Activated CD8-positive, alpha-beta T cell treated with anti-CD3 and anti-CD28 coated beads for 36 hours (primary cell): ENCODE measurements around the gene NLRX1. TPM values are rescaled to one million over a fixed set of nuclear protein-coding genes. Genes with fewer than 3 reads are reported as not detected.

Experiments
- ATAC-seq: fragments of 200-7000 bp; cut with Tn5 transposase; one replicate; pipeline ENCODE4 v1.10.0; 2021; ENCODE audit warnings: mild to moderate bottlenecking, moderate library complexity
- CTCF ChIA-PET: fragments of 350-600 bp; sonication (Branson Sonifier 250); formaldehyde crosslinking; loops from one replicate; lab custom pipeline; 2021; ENCODE audit warnings: antibody characterized with exemption; lab: Charles Lee
- POLR2A ChIA-PET: fragments of 350-600 bp; sonication (Branson Sonifier 250); formaldehyde crosslinking; loops from one replicate; lab custom pipeline; 2021; ENCODE audit warnings: antibody characterized with exemption; lab: Charles Lee
- DNase-seq: peaks from one replicate; pipeline ENCODE4 v3.0.0-alpha.2; 2020
- H3K27ac Mint-ChIP-seq: one replicate; pipeline ENCODE4 v1.8.0; 2021; ENCODE audit warnings: mild to moderate bottlenecking, mixed read lengths
- H3K27me3 Mint-ChIP-seq: one replicate; pipeline ENCODE4 v1.8.0; 2021; ENCODE audit warnings: mixed read lengths
- H3K36me3 Mint-ChIP-seq: one replicate; pipeline ENCODE4 v1.8.0; 2021; ENCODE audit warnings: low read depth, mixed read lengths
- H3K4me1 Mint-ChIP-seq: one replicate; pipeline ENCODE4 v1.8.0; 2021; ENCODE audit warnings: low read depth, mixed read lengths
- H3K4me3 Mint-ChIP-seq: one replicate; pipeline ENCODE4 v1.8.0; 2021; ENCODE audit warnings: mild to moderate bottlenecking, moderate library complexity, mixed read lengths
- H3K9me3 Mint-ChIP-seq: one replicate; pipeline ENCODE4 v1.8.0; 2021; ENCODE audit warnings: mixed read lengths
- intact Hi-C: fragments of 100-400 bp; cut with micrococcal nuclease; formaldehyde crosslinking; loops from one replicate; pipeline ENCODE4 v1.10.0; 2022
- total RNA-seq, 2 experiments: library from RNA; stranded (reverse); gene quantifications; one replicate each; pipeline ENCODE4 v1.2.3, GENCODE V29; 2021
- TF ChIP-seq, protein P1 (sequence below): fragments of 200-600 bp; IDR thresholded peaks from one replicate; pipeline ENCODE4 v1.8.0; 2022; ENCODE audit warnings: antibody characterized with exemption, mild to moderate bottlenecking

NLRX1 gene
- total RNA-seq, 2 experiments from 2014 or later, result 20.1 to 21.3 TPM

DNA sequence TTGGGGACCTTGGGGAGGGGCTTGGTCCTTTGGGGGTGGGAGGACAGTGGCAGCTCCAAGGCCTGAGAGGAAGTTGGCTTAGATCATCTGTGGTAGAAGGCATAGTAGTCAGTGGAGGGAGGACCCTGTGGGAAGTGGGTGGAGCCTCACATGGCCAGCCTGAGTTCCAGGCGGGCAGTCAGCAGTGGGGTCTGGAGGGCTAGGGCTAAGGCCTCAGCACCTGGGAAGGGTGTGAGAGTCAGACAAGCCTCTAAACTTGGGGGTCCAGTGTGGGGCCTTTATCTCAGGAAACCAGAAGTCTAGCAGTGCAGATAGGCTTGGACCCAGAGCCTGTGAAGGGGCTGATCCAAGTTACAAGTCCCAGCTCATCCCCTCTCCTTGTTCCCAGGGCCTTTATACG is 4.0 kb downstream of the NLRX1 start:
- no peak overlapping the region for H3K27ac Mint-ChIP-seq
- DNase-seq (no peak), ATAC-seq (no peak)
- peaks cover 15% of the 10 kb centered on the region for H3K4me1 Mint-ChIP-seq
- H3K27me3 Mint-ChIP-seq, result no peaks in the 10 kb centered on the region
- intact Hi-C loops, result no loop called here
- CTCF ChIA-PET, result interaction anchor here (1.6 kb wide), 1 partner anchor 24 kb away, joined by 5 read pairs; no protein-coding TSS in a partner anchor
- POLR2A ChIA-PET, result no interaction called here
- peaks cover 9% of the 10 kb centered on the region for H3K36me3 Mint-ChIP-seq
- TF ChIP-seq, protein P1, sequence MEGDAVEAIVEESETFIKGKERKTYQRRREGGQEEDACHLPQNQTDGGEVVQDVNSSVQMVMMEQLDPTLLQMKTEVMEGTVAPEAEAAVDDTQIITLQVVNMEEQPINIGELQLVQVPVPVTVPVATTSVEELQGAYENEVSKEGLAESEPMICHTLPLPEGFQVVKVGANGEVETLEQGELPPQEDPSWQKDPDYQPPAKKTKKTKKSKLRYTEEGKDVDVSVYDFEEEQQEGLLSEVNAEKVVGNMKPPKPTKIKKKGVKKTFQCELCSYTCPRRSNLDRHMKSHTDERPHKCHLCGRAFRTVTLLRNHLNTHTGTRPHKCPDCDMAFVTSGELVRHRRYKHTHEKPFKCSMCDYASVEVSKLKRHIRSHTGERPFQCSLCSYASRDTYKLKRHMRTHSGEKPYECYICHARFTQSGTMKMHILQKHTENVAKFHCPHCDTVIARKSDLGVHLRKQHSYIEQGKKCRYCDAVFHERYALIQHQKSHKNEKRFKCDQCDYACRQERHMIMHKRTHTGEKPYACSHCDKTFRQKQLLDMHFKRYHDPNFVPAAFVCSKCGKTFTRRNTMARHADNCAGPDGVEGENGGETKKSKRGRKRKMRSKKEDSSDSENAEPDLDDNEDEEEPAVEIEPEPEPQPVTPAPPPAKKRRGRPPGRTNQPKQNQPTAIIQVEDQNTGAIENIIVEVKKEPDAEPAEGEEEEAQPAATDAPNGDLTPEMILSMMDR, result no peak
- no peak overlapping the region for H3K4me3 Mint-ChIP-seq
- H3K9me3 Mint-ChIP-seq, result no peaks in the 10 kb centered on the region

DNA sequence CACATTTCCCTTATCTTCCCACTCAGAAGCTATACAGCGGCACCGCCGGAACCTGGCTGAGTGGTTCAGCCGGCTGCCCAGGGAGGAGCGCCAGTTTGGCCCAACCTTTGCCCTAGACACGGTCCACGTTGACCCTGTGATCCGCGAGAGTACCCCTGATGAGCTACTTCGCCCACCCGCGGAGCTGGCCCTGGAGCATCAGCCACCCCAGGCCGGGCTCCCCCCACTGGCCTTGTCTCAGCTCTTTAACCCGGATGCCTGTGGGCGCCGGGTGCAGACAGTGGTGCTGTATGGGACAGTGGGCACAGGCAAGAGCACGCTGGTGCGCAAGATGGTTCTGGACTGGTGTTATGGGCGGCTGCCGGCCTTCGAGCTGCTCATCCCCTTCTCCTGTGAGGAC is 4.9 kb downstream of the NLRX1 start:
- DNase-seq (no peak), ATAC-seq (no peak)
- Mint-ChIP-seq H3K27ac (no peak overlapping the region), H3K4me3 (no peak overlapping the region), H3K4me1 (peaks cover 19% of the 10 kb centered on the region), H3K27me3 (no peaks in the 10 kb centered on the region), H3K36me3 (peaks cover 9% of the 10 kb centered on the region), H3K9me3 (no peaks in the 10 kb centered on the region)
- ChIA-PET CTCF (interaction anchor here (1.2 to 1.6 kb wide), 3 partner anchors 22 to 23 kb away, joined by 3 to 5 read pairs (median 3); no protein-coding TSS in a partner anchor), POLR2A (interaction anchor here (1.5 kb wide), 1 partner anchor 13 kb away, joined by 3 read pairs; no protein-coding TSS in a partner anchor)
- TF ChIP-seq, protein P1, result no peak
- intact Hi-C loops, result no loop called here

DNA sequence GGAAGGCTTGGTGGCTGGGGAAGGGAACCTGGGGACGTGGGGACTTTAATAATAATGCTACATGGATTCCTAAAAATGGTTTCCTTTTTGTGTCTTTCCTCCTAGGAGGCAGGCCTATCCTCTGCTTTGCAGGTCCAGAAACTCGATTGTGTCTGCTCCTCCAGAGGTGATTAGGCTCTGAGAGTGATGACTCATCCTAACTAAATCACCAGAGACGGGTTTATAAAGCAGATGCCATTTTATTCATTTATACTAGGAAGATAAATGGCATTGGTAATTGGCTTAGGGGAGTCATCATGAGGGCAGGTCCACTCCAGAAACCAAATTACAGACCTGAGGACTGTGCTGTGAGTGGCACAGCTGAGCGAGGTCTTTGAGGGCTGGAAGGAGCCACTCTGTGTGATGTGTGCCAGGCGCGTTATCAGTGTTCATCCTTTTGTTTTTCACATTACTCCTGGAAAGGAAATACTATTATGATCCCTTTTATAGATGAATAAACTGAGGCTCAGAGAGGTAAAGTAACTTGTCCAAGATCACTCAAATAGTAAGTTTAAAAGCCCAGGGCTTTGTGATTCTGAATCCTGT is 7.1 kb downstream of the NLRX1 start:
- peaks cover 15% of the 10 kb centered on the region for H3K36me3 Mint-ChIP-seq
- ChIA-PET CTCF (interaction anchor here (0.7 kb wide), 1 partner anchor 9 kb away, joined by 3 read pairs; no protein-coding TSS in a partner anchor), POLR2A (interaction anchor here (1.3 kb wide), 1 partner anchor 26 kb away, joined by 4 read pairs; no protein-coding TSS in a partner anchor)
- no peak overlapping the region for H3K27ac Mint-ChIP-seq
- intact Hi-C loops, result no loop called here
- no peaks in the 10 kb centered on the region for H3K9me3 Mint-ChIP-seq
- peak; percentile 27 for ATAC-seq
- no peak for DNase-seq
- H3K4me1 Mint-ChIP-seq, result peaks cover 15% of the 10 kb centered on the region
- TF ChIP-seq, protein P1, result no peak
- H3K27me3 Mint-ChIP-seq, result no peaks in the 10 kb centered on the region
- H3K4me3 Mint-ChIP-seq, result no peak overlapping the region

DNA sequence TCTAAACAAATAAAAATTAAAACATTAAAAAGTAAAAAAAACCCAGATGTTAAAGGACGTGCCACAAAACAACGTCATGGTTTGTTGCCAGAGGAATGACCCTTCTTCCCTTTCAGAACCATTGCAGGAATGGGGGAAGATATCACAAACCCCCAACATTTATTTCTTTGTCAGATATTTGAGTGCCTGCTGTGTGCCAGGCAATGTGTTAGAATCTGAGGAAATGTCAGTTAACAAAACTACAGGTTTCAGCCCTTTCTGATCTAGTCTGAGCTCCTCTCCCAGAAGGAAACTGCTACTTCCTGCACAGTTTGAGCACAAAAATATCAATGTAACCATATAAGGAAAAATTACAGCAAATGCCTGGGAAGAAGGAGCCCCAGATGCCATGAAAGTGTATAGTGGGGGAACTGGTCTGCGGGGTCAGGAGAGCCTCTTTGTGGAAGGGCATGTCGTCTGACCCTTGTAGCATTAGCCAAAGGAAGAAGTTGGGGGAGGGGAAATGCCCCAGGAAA is 9.7 kb downstream of the NLRX1 start:
- ChIA-PET CTCF (interaction anchor here (1.1 to 2.6 kb wide), 3 partner anchors 22 to 163 kb away, joined by 3 to 10 read pairs (median 3); partner anchors contain the start of gene C1QTNF5), POLR2A (interaction anchor here (0.9 kb wide), 1 partner anchor 9 kb away, joined by 3 read pairs; no protein-coding TSS in a partner anchor)
- no peak overlapping the region for H3K4me3 Mint-ChIP-seq
- TF ChIP-seq, protein P1, result no peak
- ATAC-seq, result no peak
- H3K4me1 Mint-ChIP-seq, result peaks cover 15% of the 10 kb centered on the region
- no peak for DNase-seq
- H3K27ac Mint-ChIP-seq, result no peak overlapping the region
- H3K36me3 Mint-ChIP-seq, result peaks cover 18% of the 10 kb centered on the region
- H3K27me3 Mint-ChIP-seq, result no peaks in the 10 kb centered on the region
- intact Hi-C loops, result no loop called here
- no peaks in the 10 kb centered on the region for H3K9me3 Mint-ChIP-seq

DNA sequence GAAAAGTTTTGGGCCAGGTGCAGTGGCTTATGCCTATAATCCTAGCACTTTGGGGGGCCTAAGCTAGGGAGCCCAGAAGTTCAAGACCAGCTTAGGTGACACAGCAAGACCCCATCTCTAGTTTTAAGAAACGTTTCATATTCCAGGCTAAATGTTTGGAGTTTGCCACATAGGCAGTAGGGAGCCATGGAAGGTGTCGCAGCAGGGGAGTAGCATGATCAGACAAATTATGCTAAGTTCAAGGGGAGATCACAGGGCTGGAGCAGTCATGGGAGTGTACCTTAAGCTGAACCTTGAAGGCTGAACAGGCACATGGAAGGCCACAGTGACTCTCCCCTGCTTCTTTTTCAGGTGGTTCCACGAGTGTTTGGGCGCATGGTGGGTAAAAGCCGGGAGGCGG is 10.8 kb downstream of the NLRX1 start:
- TF ChIP-seq, protein P1, result no peak
- POLR2A ChIA-PET, result interaction anchor here (1.1 kb wide), 1 partner anchor 9 kb away, joined by 3 read pairs; no protein-coding TSS in a partner anchor
- no peak overlapping the region for H3K27ac Mint-ChIP-seq
- no peaks in the 10 kb centered on the region for H3K9me3 Mint-ChIP-seq
- no peak overlapping the region for H3K4me3 Mint-ChIP-seq
- intact Hi-C loops, result no loop called here
- H3K36me3 Mint-ChIP-seq, result peaks cover 18% of the 10 kb centered on the region
- no peaks in the 10 kb centered on the region for H3K27me3 Mint-ChIP-seq
- DNase-seq, result no peak
- H3K4me1 Mint-ChIP-seq, result peaks cover 15% of the 10 kb centered on the region
- CTCF ChIA-PET, result interaction anchor here (0.6 to 1.5 kb wide), 2 partner anchors 10 to 17 kb away, joined by 3 to 6 read pairs; no protein-coding TSS in a partner anchor
- ATAC-seq, result no peak
